NCI-H2029 (cell line): ENCODE measurements around the gene FEZF2.

Experiments
- DNase-seq: peaks from one replicate; lab custom pipeline; 2025; lab: John Stamatoyannopoulos, UW

Gene FEZF2

GRCh38 chr3:62329971-62330370 lies 43.4 kb downstream of the FEZF2 start:
- no peak for DNase-seq

DNA sequence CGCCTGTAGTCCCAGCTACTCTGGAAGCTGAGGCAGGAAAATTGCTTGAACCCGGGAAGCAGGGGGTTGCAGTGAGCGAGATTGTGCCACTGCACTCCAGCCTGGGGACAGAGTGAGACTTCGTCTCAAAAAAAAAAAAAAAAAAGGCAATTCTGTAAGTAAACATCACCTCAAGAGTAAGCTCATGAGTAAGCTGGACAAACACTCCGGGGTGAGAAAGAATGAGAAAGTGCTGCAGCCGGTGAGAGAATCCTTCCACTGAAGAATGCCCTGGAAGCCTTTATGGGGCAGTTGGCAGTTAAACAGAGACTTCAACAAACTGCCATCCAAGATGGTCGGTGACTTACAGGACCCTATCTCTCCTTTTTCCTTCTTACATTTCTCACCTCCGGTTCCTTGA lies 47.5 kb downstream of the FEZF2 start:
- DNase-seq, result no peak

DNA sequence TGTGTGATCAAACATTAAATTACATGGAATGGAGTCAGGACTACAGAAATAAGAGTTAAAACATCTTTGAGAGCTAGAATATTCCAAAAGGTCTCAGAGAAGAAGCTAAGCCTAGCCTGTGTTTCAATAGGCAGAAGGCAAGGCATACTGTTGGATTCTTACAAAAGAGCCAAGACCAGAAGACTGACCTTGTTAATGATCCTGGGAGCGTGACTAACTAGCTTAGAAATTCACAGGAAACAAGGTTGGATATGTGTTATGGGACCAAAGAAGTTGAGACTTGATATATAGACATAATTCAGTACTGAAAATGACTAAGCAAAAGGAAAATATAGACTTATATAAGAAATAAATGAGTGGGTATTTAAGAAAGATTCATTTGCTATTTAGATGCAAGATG lies 50.1 kb downstream of the FEZF2 start:
- no peak for DNase-seq
